ENCODE results near the gene CDT1.
"Not testable (repeated sequence)": the region's sequence is repeated elsewhere in the genome, so short reads cannot be mapped to it uniquely, and the experiment has no call there.

Gene CDT1

GRCh38 chr16:88821168-88821850 is 17.7 kb downstream of the CDT1 start:
- TF ChIP-seq EZH2 (IDR thresholded peaks at IDR 0.05) (no peak), FOXP2 (optimal IDR thresholded peaks at IDR 0.05; ENCODE audit: control extremely low read depth, extremely low read length, insufficient read depth) (no peak), POLR2AphosphoS5 (IDR thresholded peaks at IDR 0.05; ENCODE audit: borderline replicate concordance, low read depth, low read length) (no peak)
- no peak for DNase-seq (ENCODE audit: low read depth, low spot score)
- Histone ChIP-seq H3K9me3 (ENCODE audit: low read depth, low read length) (no peaks in the 10 kb centered on the region), H3K9ac (ENCODE audit: insufficient read length) (no peak overlapping the region), H3K36me3 (ENCODE audit: insufficient read depth, low read length) (no peaks in the 10 kb centered on the region), H3K27ac (no peak overlapping the region), H3K4me3 (no peak overlapping the region)

- DNase-seq (ENCODE audit: low read depth, low spot score) = no peak
- Histone ChIP-seq H3K4me3 (no peak overlapping the region), H3K27ac (no peak overlapping the region), H3K9me3 (ENCODE audit: low read depth, low read length) (no peaks in the 10 kb centered on the region), H3K9ac (ENCODE audit: insufficient read length) (no peak overlapping the region), H3K36me3 (ENCODE audit: insufficient read depth, low read length) (no peaks in the 10 kb centered on the region)
- TF ChIP-seq POLR2AphosphoS5 (IDR thresholded peaks at IDR 0.05; ENCODE audit: borderline replicate concordance, low read depth, low read length) (no peak), EZH2 (IDR thresholded peaks at IDR 0.05) (no peak), FOXP2 (optimal IDR thresholded peaks at IDR 0.05; ENCODE audit: control extremely low read depth, extremely low read length, insufficient read depth) (no peak)
Measured at GRCh38 chr16:88822281-88823040, 18.9 kb downstream of the CDT1 start.

GRCh38 chr16:88823646-88824045 is 20.1 kb downstream of the CDT1 start:
- not testable (repeated sequence) for H3K4me3 ChIP-seq; DNase-seq (ENCODE audit: low read depth, low spot score); H3K27ac ChIP-seq; H3K9ac ChIP-seq (ENCODE audit: insufficient read length); H3K36me3 ChIP-seq (ENCODE audit: insufficient read depth, low read length); H3K9me3 ChIP-seq (ENCODE audit: low read depth, low read length)

GRCh38 chr16:88824256-88825077 is 20.9 kb downstream of the CDT1 start:
- no peaks in the 10 kb centered on the region for H3K9me3 ChIP-seq (ENCODE audit: low read depth, low read length)
- H3K36me3 ChIP-seq (ENCODE audit: insufficient read depth, low read length) = no peaks in the 10 kb centered on the region
- DNase-seq (ENCODE audit: low read depth, low spot score) = no peak
- no peak for TF ChIP-seq FOXP2 (optimal IDR thresholded peaks at IDR 0.05; ENCODE audit: control extremely low read depth, extremely low read length, insufficient read depth)
- TF ChIP-seq POLR2AphosphoS5 (IDR thresholded peaks at IDR 0.05; ENCODE audit: borderline replicate concordance, low read depth, low read length) = no peak
- no peak for TF ChIP-seq EZH2 (IDR thresholded peaks at IDR 0.05)
- no peak overlapping the region for H3K27ac ChIP-seq
- H3K4me3 ChIP-seq = no peak overlapping the region
- H3K9ac ChIP-seq (ENCODE audit: insufficient read length) = no peak overlapping the region

- Histone ChIP-seq H3K27ac (no peak overlapping the region), H3K4me3 (no peak overlapping the region), H3K9me3 (ENCODE audit: low read depth, low read length) (no peaks in the 10 kb centered on the region), H3K9ac (ENCODE audit: insufficient read length) (no peak overlapping the region), H3K36me3 (ENCODE audit: insufficient read depth, low read length) (no peaks in the 10 kb centered on the region)
- TF ChIP-seq POLR2AphosphoS5 (IDR thresholded peaks at IDR 0.05; ENCODE audit: borderline replicate concordance, low read depth, low read length) = no peak
- no peak for TF ChIP-seq EZH2 (IDR thresholded peaks at IDR 0.05)
- TF ChIP-seq FOXP2 (optimal IDR thresholded peaks at IDR 0.05; ENCODE audit: control extremely low read depth, extremely low read length, insufficient read depth) = no peak
- no peak for DNase-seq (ENCODE audit: low read depth, low spot score)
Measured at GRCh38 chr16:88825146-88825545, 21.6 kb downstream of the CDT1 start.

- H3K9me3 ChIP-seq (ENCODE audit: low read depth, low read length) = no peaks in the 10 kb centered on the region
- H3K27ac ChIP-seq = no peak overlapping the region
- H3K9ac ChIP-seq (ENCODE audit: insufficient read length) = no peak overlapping the region
- no peak overlapping the region for H3K4me3 ChIP-seq
- H3K36me3 ChIP-seq (ENCODE audit: insufficient read depth, low read length) = no peaks in the 10 kb centered on the region
- no peak for DNase-seq (ENCODE audit: low read depth, low spot score)
- TF ChIP-seq FOXP2 (optimal IDR thresholded peaks at IDR 0.05; ENCODE audit: control extremely low read depth, extremely low read length, insufficient read depth) = no peak
- no peak for TF ChIP-seq POLR2AphosphoS5 (IDR thresholded peaks at IDR 0.05; ENCODE audit: borderline replicate concordance, low read depth, low read length)
- TF ChIP-seq EZH2 (IDR thresholded peaks at IDR 0.05) = no peak
Measured at GRCh38 chr16:88826070-88826840, 22.7 kb downstream of the CDT1 start.

GRCh38 chr16:88827727-88828126 is 24.1 kb downstream of the CDT1 start:
- no peak for TF ChIP-seq EZH2 (IDR thresholded peaks at IDR 0.05)
- TF ChIP-seq FOXP2 (optimal IDR thresholded peaks at IDR 0.05; ENCODE audit: control extremely low read depth, extremely low read length, insufficient read depth) = no peak
- no peak for TF ChIP-seq POLR2AphosphoS5 (IDR thresholded peaks at IDR 0.05; ENCODE audit: borderline replicate concordance, low read depth, low read length)
- H3K27ac ChIP-seq = no peak overlapping the region
- no peak for DNase-seq (ENCODE audit: low read depth, low spot score)
- no peak overlapping the region for H3K9ac ChIP-seq (ENCODE audit: insufficient read length)
- H3K4me3 ChIP-seq = no peak overlapping the region
- H3K36me3 ChIP-seq (ENCODE audit: insufficient read depth, low read length) = no peaks in the 10 kb centered on the region
- no peaks in the 10 kb centered on the region for H3K9me3 ChIP-seq (ENCODE audit: low read depth, low read length)

- Histone ChIP-seq H3K4me3 (no peak overlapping the region), H3K9me3 (ENCODE audit: low read depth, low read length) (no peaks in the 10 kb centered on the region), H3K27ac (no peak overlapping the region), H3K9ac (ENCODE audit: insufficient read length) (no peak overlapping the region), H3K36me3 (ENCODE audit: insufficient read depth, low read length) (no peaks in the 10 kb centered on the region)
- no peak for DNase-seq (ENCODE audit: low read depth, low spot score)
- TF ChIP-seq EZH2 (IDR thresholded peaks at IDR 0.05) = no peak
- no peak for TF ChIP-seq POLR2AphosphoS5 (IDR thresholded peaks at IDR 0.05; ENCODE audit: borderline replicate concordance, low read depth, low read length)
- TF ChIP-seq FOXP2 (optimal IDR thresholded peaks at IDR 0.05; ENCODE audit: control extremely low read depth, extremely low read length, insufficient read depth) = no peak
Measured at GRCh38 chr16:88828711-88829110, 25.1 kb downstream of the CDT1 start.
